ENCODE data around the gene ZNF776.
"Not testable (repeated sequence)": the region's sequence is repeated elsewhere in the genome, so short reads cannot be mapped to it uniquely, and the experiment has no call there.

The ZNF776 gene

GRCh38 chr19:57746580-57747471 lies at the start of gene ZNF776:
Gene ZNF776, plus strand, starts transcription at chr19:57746815. Its CDS starts 244 bp downstream, at chr19:57747059.
- peak; percentile 34 for DNase-seq

GRCh38 chr19:57701625-57702024 lies 45.0 kb upstream of the ZNF776 start:
- DNase-seq = no peak

- no peak for DNase-seq
These were observed 40.3 kb upstream of the ZNF776 start for GRCh38 chr19:57706346-57706745.

GRCh38 chr19:57708641-57709361 lies 37.8 kb upstream of the ZNF776 start, which contains the start of gene ZNF154:
Gene ZNF154, minus strand, starts transcription at chr19:57709204. Its CDS starts 233 bp downstream, at chr19:57708971.
- DNase-seq = no peak

- no peak for DNase-seq
These were observed 37.0 kb upstream of the ZNF776 start for GRCh38 chr19:57709616-57710015.

- DNase-seq = no peak
These were observed 34.4 kb upstream of the ZNF776 start for GRCh38 chr19:57712222-57712621.

- no peak for DNase-seq
These were observed 27.2 kb upstream of the ZNF776 start for GRCh38 chr19:57719424-57719823.

GRCh38 chr19:57719901-57720519 lies 26.6 kb upstream of the ZNF776 start:
- no peak for DNase-seq

GRCh38 chr19:57720878-57721277 lies 25.7 kb upstream of the ZNF776 start:
- no peak for DNase-seq

GRCh38 chr19:57738320-57738719 lies 8.3 kb upstream of the ZNF776 start:
- DNase-seq = not testable (repeated sequence)

GRCh38 chr19:57738770-57739169 lies 7.8 kb upstream of the ZNF776 start:
- DNase-seq = not testable (repeated sequence)

GRCh38 chr19:57747472-57747807 lies 825 bp downstream of the ZNF776 start:
- no peak for DNase-seq

GRCh38 chr19:57748029-57748428 lies 1.4 kb downstream of the ZNF776 start:
- no peak for DNase-seq

- DNase-seq = no peak
These were observed 7.6 kb downstream of the ZNF776 start for GRCh38 chr19:57754091-57754673.

- no peak for DNase-seq
These were observed 8.4 kb downstream of the ZNF776 start for GRCh38 chr19:57755031-57755430.

GRCh38 chr19:57757941-57758340 lies 11.3 kb downstream of the ZNF776 start:
- DNase-seq = no peak

GRCh38 chr19:57759096-57759495 lies 12.5 kb downstream of the ZNF776 start:
- no peak for DNase-seq

GRCh38 chr19:57769345-57770131 lies 22.9 kb downstream of the ZNF776 start, which contains the start of gene ZNF586:
Gene ZNF586, plus strand, starts transcription at chr19:57769676. Its CDS starts 167 bp downstream, at chr19:57769843.
- DNase-seq = peak; percentile 47

GRCh38 chr19:57771417-57771816 lies 24.8 kb downstream of the ZNF776 start:
- DNase-seq = no peak

- DNase-seq = no peak
These were observed 26.9 kb downstream of the ZNF776 start for GRCh38 chr19:57773488-57773887.

GRCh38 chr19:57776764-57777296 lies 30.2 kb downstream of the ZNF776 start:
- no peak for DNase-seq

GRCh38 chr19:57778336-57778735 lies 31.7 kb downstream of the ZNF776 start:
- no peak for DNase-seq
